Measurements from ENCODE around the gene RAMACL.

Gene RAMACL

DNA sequence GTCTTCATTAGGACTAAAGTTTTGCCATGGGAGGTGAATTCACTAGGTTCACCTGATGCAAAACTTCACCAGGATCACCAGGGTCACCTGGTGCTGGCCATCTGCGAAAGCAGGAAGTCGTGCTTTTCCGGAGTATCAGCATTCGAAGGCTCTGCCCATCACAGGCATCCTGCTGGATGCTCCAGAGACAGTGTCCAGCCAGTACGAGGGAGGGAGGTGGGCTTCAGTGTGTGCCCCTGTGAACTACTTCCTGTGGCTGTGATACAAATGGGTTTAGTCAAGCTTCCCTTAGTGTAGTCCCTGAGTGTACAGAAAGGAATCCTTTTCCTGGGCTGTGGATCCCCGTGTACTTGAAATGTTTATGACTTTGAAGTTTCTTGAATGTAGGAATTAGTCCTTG lies 44.0 kb upstream of the RAMACL start:
- no peak for TF ChIP-seq CTCF (IDR thresholded peaks at IDR 0.05)
- Histone ChIP-seq H3K36me3 (no peaks in the 10 kb centered on the region), H3K4me3 (no peak overlapping the region), H3K27ac (no peak overlapping the region), H3K4me1 (peaks cover 0 to 18% (median 8%) of the 10 kb centered on the region in 4 donors), H3K9me3 (no peaks in the 10 kb centered on the region), H3K27me3 (peaks cover 0 to 15% of the 10 kb centered on the region in 2 donors)
- intact Hi-C loops (cut with DNase I; ENCODE audit: low total_unique reads), result no loop called here
- DNase-seq, result no peak

GRCh38 chr6:166629628-166630027 lies 43.1 kb upstream of the RAMACL start:
- H3K27me3 ChIP-seq, result peaks cover 0 to 13% of the 10 kb centered on the region in 2 donors
- no peak overlapping the region for H3K27ac ChIP-seq

GRCh38 chr6:166627875-166628801 lies 41.7 kb upstream of the RAMACL start:
- Histone ChIP-seq H3K9me3 (no peaks in the 10 kb centered on the region), H3K36me3 (no peaks in the 10 kb centered on the region), H3K27me3 (peaks cover 0 to 7% of the 10 kb centered on the region in 2 donors), H3K4me1 (peaks cover 0 to 33% (median 8%) of the 10 kb centered on the region in 4 donors), H3K4me3 (peak overlapping the region; percentile 70 to 83), H3K27ac (peak overlapping the region; percentile 80 to 81)
- no peak for TF ChIP-seq CTCF (IDR thresholded peaks at IDR 0.05)
- intact Hi-C loops (cut with DNase I; ENCODE audit: low total_unique reads), result loop anchor here (5.0 kb wide), 1 partner anchor 246 kb away; the partner anchor contains the start of gene MPC1
- peak; percentile 70 to 83 for DNase-seq

More at GRCh38 chr6:166629628-166630027, 43.1 kb upstream of the RAMACL start:
- H3K9me3 ChIP-seq, result no peaks in the 10 kb centered on the region
- DNase-seq, result no peak
- no peak overlapping the region for H3K4me3 ChIP-seq
- TF ChIP-seq CTCF (IDR thresholded peaks at IDR 0.05), result no peak
- peaks cover 0 to 20% (median 8%) of the 10 kb centered on the region in 4 donors for H3K4me1 ChIP-seq
- intact Hi-C loops (cut with DNase I; ENCODE audit: low total_unique reads), result loop anchor here (5.0 kb wide), 1 partner anchor 247 kb away; the partner anchor contains the start of gene MPC1
- no peaks in the 10 kb centered on the region for H3K36me3 ChIP-seq

- no peak for TF ChIP-seq CTCF (IDR thresholded peaks at IDR 0.05)
- H3K9me3 ChIP-seq, result no peaks in the 10 kb centered on the region
- H3K27me3 ChIP-seq, result peaks cover 0 to 7% of the 10 kb centered on the region in 2 donors
- H3K27ac ChIP-seq, result peak within 1 kb of the TSS; percentile 80 to 81
- H3K4me3 ChIP-seq, result peak within 1 kb of the TSS; percentile 80 to 83
- H3K36me3 ChIP-seq, result no peaks in the 10 kb centered on the region
- intact Hi-C loops (cut with DNase I; ENCODE audit: low total_unique reads), result loop anchor here (5.0 kb wide), 1 partner anchor 245 kb away; the partner anchor contains the start of gene MPC1
- peaks cover 0 to 35% (median 8%) of the 10 kb centered on the region in 4 donors for H3K4me1 ChIP-seq
- DNase-seq, result peak; percentile 100
These were observed 40.8 kb upstream of the RAMACL start, which contains the start of gene RPS6KA2 for GRCh38 chr6:166627033-166627874. TSS of gene RPS6KA2 (minus strand) at chr6:166627251. CDS start at chr6:166627019, 232 bp downstream.

Data from tibial artery (tissue), 4 donors.